ENCODE measurements around the gene SOX8.

DNA sequence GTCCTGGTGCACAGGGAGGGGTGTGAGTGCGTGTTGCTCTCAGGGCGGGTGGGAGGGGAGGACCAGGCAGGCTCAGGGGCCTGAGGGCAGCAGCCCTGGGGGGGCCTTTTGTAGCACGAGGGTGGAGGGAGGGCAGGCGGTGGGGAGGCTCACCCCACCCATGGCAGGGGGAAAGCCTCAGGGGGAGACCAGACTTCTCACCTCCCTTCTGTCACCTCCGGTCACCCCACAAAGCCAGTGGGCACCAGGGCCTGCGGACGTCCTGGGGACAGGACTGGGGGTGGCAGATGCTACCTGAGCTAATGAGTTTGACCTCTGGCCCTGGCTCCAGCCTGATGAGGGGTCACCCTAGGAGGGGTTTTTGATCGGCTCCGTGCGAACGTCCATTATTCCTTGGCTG lies 39.0 kb downstream of the SOX8 start:
- TF ChIP-seq, protein P1, sequence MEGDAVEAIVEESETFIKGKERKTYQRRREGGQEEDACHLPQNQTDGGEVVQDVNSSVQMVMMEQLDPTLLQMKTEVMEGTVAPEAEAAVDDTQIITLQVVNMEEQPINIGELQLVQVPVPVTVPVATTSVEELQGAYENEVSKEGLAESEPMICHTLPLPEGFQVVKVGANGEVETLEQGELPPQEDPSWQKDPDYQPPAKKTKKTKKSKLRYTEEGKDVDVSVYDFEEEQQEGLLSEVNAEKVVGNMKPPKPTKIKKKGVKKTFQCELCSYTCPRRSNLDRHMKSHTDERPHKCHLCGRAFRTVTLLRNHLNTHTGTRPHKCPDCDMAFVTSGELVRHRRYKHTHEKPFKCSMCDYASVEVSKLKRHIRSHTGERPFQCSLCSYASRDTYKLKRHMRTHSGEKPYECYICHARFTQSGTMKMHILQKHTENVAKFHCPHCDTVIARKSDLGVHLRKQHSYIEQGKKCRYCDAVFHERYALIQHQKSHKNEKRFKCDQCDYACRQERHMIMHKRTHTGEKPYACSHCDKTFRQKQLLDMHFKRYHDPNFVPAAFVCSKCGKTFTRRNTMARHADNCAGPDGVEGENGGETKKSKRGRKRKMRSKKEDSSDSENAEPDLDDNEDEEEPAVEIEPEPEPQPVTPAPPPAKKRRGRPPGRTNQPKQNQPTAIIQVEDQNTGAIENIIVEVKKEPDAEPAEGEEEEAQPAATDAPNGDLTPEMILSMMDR (IDR thresholded peaks at IDR 0.05; ENCODE audit: low read length) = no peak
- TF ChIP-seq EZH2 (IDR thresholded peaks at IDR 0.05; ENCODE audit: borderline replicate concordance, low read length) = no peak
